ENCODE measurements around the gene C14orf93. TPM values are rescaled to one million over a fixed set of nuclear protein-coding genes. Genes with fewer than 3 reads are reported as not detected.

C14orf93 gene, protein sequence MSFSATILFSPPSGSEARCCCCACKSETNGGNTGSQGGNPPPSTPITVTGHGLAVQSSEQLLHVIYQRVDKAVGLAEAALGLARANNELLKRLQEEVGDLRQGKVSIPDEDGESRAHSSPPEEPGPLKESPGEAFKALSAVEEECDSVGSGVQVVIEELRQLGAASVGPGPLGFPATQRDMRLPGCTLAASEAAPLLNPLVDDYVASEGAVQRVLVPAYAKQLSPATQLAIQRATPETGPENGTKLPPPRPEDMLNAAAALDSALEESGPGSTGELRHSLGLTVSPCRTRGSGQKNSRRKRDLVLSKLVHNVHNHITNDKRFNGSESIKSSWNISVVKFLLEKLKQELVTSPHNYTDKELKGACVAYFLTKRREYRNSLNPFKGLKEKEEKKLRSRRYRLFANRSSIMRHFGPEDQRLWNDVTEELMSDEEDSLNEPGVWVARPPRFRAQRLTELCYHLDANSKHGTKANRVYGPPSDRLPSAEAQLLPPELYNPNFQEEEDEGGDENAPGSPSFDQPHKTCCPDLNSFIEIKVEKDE
- 7.7 and 8.2 TPM in 2 replicates for total RNA-seq

DNA sequence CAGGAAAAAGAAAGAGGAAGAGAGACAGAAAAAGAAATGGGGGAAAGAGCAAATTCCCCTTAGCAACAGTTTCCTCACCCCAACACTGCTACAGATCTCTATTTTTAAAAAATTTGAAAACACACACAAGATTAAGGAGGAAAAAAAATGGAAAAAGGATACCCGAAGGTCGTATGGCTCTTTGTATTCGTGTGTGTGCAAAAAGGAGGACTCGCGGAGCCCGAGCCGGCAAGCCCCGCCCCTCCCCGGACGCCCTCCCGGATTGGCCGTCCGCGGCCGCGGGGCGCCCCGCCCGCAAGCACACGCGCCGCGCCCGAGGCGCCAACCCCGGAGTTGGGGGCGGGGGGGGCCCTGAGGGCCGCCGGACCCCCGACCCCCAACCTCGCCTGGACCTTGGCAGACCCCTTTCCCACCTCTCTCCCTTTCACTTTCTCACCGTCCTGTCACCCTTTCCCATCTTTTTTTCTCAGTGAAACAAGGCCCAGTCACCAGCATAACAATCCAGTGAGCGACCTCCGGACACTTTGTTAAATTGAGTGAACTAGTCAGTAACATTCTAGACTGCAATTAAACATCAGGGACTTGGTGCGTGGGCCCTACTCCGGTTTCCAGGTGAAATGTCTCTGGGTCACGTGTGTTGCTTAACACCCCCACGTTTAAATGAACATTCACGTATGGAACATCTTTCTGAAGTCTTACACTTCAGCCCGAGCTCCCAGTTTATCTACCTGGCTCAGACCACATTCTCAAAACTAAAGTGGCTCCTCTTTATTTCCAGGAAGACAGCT is at the start of gene C14orf93:
Gene C14orf93 (minus strand): TSS at position 205 of the 788 bp plus-strand sequence. CDS start 11,120 bp downstream, outside the sequence.

DNA sequence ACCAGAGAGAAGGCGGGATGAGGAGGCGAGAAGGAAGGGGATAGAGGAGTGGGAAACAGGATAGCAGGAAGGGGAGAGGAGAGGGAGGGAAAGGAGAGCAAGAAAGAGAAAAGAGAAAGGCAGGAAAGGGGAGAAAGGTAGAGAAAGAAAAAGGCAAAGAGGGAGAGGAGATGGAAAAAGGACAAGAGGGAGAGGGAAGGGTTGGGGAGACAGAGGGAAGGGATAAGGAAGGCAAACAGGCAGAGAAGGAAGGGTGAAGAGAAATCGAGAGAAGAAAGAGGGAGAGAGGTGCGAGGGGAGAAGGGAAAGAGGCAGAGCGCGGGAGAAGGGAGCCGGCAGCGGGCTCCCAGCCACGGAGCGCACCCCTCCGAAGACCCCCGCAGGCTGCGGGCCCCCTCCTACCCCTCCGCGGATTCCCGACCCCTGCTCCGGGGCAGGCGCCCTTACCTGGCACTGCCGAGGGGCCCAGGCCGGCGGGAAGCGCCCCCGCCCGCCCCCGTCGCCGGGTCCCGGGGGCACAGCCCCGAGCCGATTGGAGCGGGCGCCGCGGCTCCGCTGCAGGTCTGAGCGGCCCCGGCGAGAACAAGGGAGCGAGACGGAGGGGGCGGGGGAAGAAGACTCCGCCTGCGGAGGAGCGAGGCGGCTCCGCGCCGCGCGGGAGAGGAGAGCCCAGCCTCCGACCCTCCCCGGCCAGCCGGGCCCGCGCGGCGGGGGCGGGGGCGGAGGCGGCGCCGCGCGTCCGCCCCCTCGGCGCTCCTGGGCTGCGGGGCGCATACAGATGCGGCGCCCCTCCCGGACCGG is 47.2 kb upstream of the C14orf93 start, which contains the start of gene CDH24:
Gene CDH24 (minus strand): TSS at position 565 of the 801 bp plus-strand sequence. CDS start 1,787 bp downstream, outside the sequence.

DNA sequence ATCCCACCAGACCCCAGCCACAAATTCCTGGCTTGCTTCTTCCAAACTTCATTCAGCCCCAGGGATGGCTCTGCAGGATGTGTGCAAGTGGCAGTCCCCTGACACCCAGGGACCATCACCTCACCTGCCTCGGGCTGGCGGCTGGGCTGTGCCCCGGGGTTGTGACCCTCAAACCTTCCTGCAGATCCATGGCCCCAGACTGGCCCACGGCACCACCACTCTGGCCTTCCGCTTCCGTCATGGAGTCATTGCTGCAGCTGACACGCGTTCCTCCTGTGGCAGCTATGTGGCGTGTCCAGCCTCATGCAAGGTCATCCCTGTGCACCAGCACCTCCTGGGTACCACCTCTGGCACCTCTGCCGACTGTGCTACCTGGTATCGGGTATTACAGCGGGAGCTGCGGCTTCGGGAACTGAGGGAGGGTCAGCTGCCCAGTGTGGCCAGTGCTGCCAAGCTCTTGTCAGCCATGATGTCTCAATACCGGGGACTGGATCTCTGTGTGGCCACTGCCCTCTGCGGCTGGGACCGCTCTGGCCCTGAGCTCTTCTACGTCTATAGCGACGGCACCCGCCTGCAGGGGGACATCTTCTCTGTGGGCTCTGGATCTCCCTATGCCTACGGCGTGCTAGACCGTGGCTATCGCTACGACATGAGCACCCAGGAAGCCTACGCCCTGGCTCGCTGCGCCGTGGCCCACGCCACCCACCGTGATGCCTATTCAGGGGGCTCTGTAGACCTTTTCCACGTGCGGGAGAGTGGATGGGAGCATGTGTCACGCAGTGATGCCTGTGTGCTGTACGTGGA is 32.4 kb upstream of the C14orf93 start, which contains the start of gene PSMB11:
Gene PSMB11 (plus strand): TSS at position 51 of the 804 bp plus-strand sequence. CDS start 14 bp downstream, at position 65.

DNA sequence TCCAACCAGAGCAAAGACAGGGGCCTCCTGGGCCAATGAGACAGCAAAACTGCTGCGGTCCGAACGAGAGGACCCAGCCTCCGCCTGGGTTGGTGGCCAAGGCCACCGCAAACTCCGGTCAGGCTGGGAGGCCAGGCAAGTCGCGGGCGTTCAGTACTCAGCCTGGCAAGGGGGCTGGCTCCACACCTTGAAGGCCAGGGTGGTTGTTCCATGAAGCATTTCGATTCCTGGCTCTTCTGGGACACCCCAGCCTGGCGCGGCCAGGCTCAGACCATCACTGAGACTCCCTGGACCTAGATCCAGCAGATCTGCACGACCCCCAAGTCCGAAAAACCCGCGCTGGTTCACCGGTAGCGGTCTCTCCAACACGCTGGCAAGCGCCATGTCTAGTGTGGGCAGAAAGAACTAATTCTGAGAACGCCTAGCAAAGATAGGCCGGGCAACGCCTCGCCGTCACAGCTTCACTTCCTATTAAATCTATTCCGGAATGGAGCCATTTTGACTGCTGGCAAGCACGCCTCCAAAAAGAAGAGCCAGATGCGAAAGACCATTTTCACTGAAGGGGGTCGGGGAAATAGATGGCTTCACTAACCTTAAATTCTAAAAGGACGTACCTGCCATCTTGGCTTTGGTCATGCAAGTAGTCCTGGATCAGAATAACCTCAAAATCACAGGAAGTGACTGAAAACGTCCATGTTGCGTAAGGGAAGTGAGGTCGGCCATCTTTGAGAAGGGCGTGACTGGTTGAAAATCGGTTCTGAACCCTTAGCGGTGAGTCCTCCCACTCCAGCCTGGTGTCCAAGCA is 24.8 kb upstream of the C14orf93 start, which contains the start of gene PSMB5:
Gene PSMB5 (minus strand): TSS at position 403 of the 805 bp plus-strand sequence. CDS start 19 bp downstream, at position 384.

DNA sequence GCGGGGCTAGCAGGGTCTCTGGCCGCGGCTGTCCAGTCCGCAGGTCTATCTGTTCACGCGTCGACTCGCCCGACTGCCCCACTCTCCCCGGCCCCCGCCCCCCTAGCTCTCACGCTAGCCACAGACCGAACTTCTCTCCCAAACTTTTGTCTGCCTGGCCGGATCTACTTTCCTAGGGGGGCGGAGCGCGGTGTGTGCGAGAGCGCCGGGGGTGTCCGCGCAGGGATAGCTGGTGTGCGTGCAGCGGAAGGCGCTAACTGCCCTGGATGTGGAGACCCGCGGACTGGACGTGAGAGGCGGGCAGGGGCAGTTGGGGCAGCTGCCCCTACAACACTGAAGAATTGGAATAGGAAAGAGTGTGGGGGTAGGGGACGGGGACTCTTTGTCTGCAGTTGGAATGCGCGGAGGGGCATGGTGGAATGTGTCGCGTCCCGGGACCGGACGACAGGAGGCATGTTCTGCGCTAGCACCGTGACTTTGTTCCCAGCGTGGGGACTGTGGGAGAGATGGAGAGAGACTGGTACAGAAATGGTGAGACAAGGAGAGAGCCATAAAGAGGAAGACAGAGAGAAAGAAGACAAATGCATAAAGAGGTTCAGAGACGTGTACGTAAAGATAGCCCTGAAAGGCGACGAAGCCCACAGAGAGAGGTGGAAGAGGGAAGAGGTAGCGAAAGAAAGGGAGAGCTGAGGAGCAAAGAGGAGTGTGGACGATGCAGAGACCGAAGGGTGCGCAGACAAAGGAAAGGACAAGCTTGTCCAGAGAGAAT is 27.3 kb downstream of the C14orf93 start, which contains the start of gene AJUBA:
Gene AJUBA (minus strand): TSS at position 75 of the 769 bp plus-strand sequence. CDS start 285 bp downstream, outside the sequence.

Other genes starting within 250 kb of the C14orf93 start
- gene OXA1L, start 243.5 kb downstream of the C14orf93 start, total RNA-seq: 36.6 and 48.3 TPM in 2 replicates
- gene SLC7A7, start 194.7 kb downstream of the C14orf93 start, total RNA-seq: 0.34 and 1.9 TPM in 2 replicates
- 21.1 and 29.4 TPM in 2 replicates for gene MRPL52, start 180.3 kb downstream of the C14orf93 start, total RNA-seq
- gene MMP14, start 173.6 kb downstream of the C14orf93 start, total RNA-seq: 127 and 515 TPM in 2 replicates
- 58.1 and 144 TPM in 2 replicates for gene LRP10, start 138.4 kb downstream of the C14orf93 start, total RNA-seq
- under 0.01 and 0.14 TPM in 2 replicates for gene REM2, start 126.9 kb downstream of the C14orf93 start, total RNA-seq
- 42.0 and 65.0 TPM in 2 replicates for gene RBM23, start 91.0 kb downstream of the C14orf93 start, total RNA-seq
- gene PRMT5, start 80.8 kb downstream of the C14orf93 start, total RNA-seq: 54.6 and 132 TPM in 2 replicates
- 23.0 and 84.8 TPM in 2 replicates for gene HAUS4, start 53.1 kb downstream of the C14orf93 start, total RNA-seq
- 155 and 317 TPM in 2 replicates for gene AJUBA, start 27.6 kb downstream of the C14orf93 start, total RNA-seq
- 125 and 176 TPM in 2 replicates for gene PSMB5, start 24.8 kb upstream of the C14orf93 start, total RNA-seq
- not detected in 2 replicates for gene PSMB11, start 32.1 kb upstream of the C14orf93 start, total RNA-seq
- 2.4 and 4.0 TPM in 2 replicates for gene CDH24, start 47.4 kb upstream of the C14orf93 start, total RNA-seq
- 40.7 and 73.9 TPM in 2 replicates for gene ACIN1, start 85.0 kb upstream of the C14orf93 start, total RNA-seq
- 56.4 and 56.7 TPM in 2 replicates for gene C14orf119, start 85.4 kb upstream of the C14orf93 start, total RNA-seq
- not detected in 2 replicates for gene CIROP, start 94.8 kb upstream of the C14orf93 start, total RNA-seq
- not detected in 2 replicates for gene CEBPE, start 109.1 kb upstream of the C14orf93 start, total RNA-seq
- gene SLC7A8, start 173.5 kb upstream of the C14orf93 start, total RNA-seq: 12.6 and 26.1 TPM in 2 replicates
- gene RNF212B, start 227.8 kb upstream of the C14orf93 start, total RNA-seq: not detected in 2 replicates